Adrenal gland (tissue), 12 donors: ENCODE measurements around the gene NRXN3. TPM values are rescaled to one million over a fixed set of nuclear protein-coding genes. Genes with fewer than 3 reads are reported as not detected.

Source experiments
- DNase-seq, 7 donors: peaks; one replicate each; pipeline ENCODE4 v3.0.0-alpha.2; 2019 to 2020
- H3K27ac ChIP-seq, 5 donors: fragments of 200-600 bp; sonication (generic) in 4 of 5; 1 replicate in 3 of 5; 2 replicates in 2 of 5; pipeline versions ENCODE4 v1.5.1 to v1.8.0; 2016 to 2020; ENCODE audit warnings: mild to moderate bottlenecking in 1 of 5
- H3K27me3 ChIP-seq: fragments of 200-600 bp; 2 replicates; pipeline ENCODE4 v1.8.0; 2021
- H3K36me3 ChIP-seq, 2 donors: fragments of 200-600 bp; replicated peaks in 1 of 2; 1 replicate in 1 of 2; 2 replicates in 1 of 2; pipeline versions ENCODE4 v1.5.1 to v1.8.0; 2018 to 2022
- H3K4me1 ChIP-seq, 2 donors: fragments of 200-600 bp; replicated peaks in 1 of 2; 1 replicate in 1 of 2; 2 replicates in 1 of 2; pipeline versions ENCODE4 v1.5.1 to v1.8.0; 2018 to 2021
- H3K4me3 ChIP-seq, 4 donors: fragments of 200-600 bp; sonication (generic) in 3 of 4; one replicate each; pipeline ENCODE4 v1.5.1; 2016 to 2018
- H3K9me3 ChIP-seq, 3 donors: fragments of 200-600 bp; sonication (generic) in 1 of 3; replicated peaks in 1 of 3; 1 replicate in 2 of 3; 2 replicates in 1 of 3; pipeline versions ENCODE4 v1.5.1 to v1.8.0; 2016 to 2021
- POLR2A ChIP-seq, 2 donors: fragments of 450-650 bp; IDR thresholded peaks; one replicate each; pipeline ENCODE4 v1.6.1; 2017; ENCODE audit warnings: antibody characterized with exemption in 2 of 2, mild to moderate bottlenecking in 2 of 2, moderate library complexity in 1 of 2
- WGBS, 4 donors: extraction: QIAGEN DNeasy Blood & Tissue Kit in 2 of 4; methylation state at CpG; one replicate each; pipeline versions ENCODE4 v1.1.5 to v1.1.7; 2013 to 2017; 5-methylcytosine and 5-hydroxymethylcytosine counted together
- intact Hi-C, 2 donors: fragments of 100-400 bp; cut with DNase I; formaldehyde crosslinking; loops; one replicate each; pipeline versions ENCODE4 v1.14.1 to v1.15.0; 2022 to 2023
- polyA plus RNA-seq, 3 donors: library from polyadenylated mRNA; stranded (reverse); fragments of 200-250 nt in 2 of 3; fragments of 350-450 nt in 1 of 3; fragmentation: Illumina TruSeq in 1 of 3; extraction: RNeasy Lipid Tissue Mini Kit (QIAGEN cat#74804) in 1 of 3; gene quantifications; one replicate each; pipeline ENCODE4 v1.2.3, GENCODE V29; 2013 to 2014
- total RNA-seq, 9 donors: library from RNA; depleted of rRNA in 4 of 9; stranded (reverse); fragments of >200 nt in 4 of 9; fragments of 120-200 nt in 1 of 9; fragmentation: NEBNext Ultra II Directional in 1 of 9; extraction: Animal tissue kit (Norgen Biotek cat#: 25700) in 1 of 9; gene quantifications; one replicate each; pipeline versions ENCODE4 v1.1.0 to v1.2.4, GENCODE V29; 2013 to 2023
- TF ChIP-seq, protein P1 (sequence below), 6 experiments: fragments of 450-650 bp in 4 of 6; fragments of 200-600 bp in 2 of 6; sonication (generic) in 1 of 6; IDR thresholded peaks; 1 replicate in 5 of 6; 2 replicates in 1 of 6; pipeline versions ENCODE4 v1.5.1 to v1.8.0; 2016 to 2021; ENCODE audit warnings: antibody characterized with exemption in 6 of 6, mild to moderate bottlenecking in 2 of 6, moderate library complexity in 1 of 6
- donor health status: healthy with polysubstance abuse.
- donor health status: Bipolar disorder and iron deficiency.
- donor health status: DM: yes; HTN: yes; CAD: no.
- donor health status: DM: no; HTN: no; CAD: no.
- donor health status: DM: no; HTN: no; CAD: no.
- donor health status: DM: yes; HTN: yes; CAD: no.

The NRXN3 gene
- total and polyA plus RNA-seq, 12 donors = 0.09 to 8.5 (median 1.6) TPM

DNA sequence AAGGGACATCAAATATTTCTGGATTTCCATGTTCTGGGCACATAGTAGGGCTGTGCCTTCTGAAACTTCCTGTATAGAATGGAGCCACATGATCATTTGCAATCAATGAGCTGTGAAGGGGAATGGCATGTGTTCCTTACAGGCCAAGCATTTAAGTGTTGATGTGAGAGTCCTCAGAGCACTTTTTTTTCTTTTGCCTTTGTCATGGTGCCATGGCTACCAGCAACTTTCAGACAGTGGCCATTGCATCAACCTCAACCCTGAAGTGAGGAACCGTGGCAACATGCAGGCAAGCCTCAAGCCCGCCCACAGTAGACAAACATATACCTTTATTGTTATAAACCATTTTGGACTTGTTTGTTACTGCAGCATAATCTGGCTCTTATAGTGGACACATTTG is 948.1 kb downstream of the NRXN3 start:
- no peaks in the 10 kb centered on the region for H3K4me1 ChIP-seq
- intact Hi-C loops = no loop called here
- no peak for TF ChIP-seq POLR2A (IDR thresholded peaks at IDR 0.05)
- TF ChIP-seq, protein P1, sequence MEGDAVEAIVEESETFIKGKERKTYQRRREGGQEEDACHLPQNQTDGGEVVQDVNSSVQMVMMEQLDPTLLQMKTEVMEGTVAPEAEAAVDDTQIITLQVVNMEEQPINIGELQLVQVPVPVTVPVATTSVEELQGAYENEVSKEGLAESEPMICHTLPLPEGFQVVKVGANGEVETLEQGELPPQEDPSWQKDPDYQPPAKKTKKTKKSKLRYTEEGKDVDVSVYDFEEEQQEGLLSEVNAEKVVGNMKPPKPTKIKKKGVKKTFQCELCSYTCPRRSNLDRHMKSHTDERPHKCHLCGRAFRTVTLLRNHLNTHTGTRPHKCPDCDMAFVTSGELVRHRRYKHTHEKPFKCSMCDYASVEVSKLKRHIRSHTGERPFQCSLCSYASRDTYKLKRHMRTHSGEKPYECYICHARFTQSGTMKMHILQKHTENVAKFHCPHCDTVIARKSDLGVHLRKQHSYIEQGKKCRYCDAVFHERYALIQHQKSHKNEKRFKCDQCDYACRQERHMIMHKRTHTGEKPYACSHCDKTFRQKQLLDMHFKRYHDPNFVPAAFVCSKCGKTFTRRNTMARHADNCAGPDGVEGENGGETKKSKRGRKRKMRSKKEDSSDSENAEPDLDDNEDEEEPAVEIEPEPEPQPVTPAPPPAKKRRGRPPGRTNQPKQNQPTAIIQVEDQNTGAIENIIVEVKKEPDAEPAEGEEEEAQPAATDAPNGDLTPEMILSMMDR (IDR thresholded peaks at IDR 0.05) = no peak
- DNase-seq = no peak
- H3K27me3 ChIP-seq = no peaks in the 10 kb centered on the region
- no peaks in the 10 kb centered on the region for H3K9me3 ChIP-seq
- no peaks in the 10 kb centered on the region for H3K36me3 ChIP-seq
- H3K4me3 ChIP-seq = no peak overlapping the region
- WGBS, 4 donors = 71 to 92% (median 78%) methylated on average over 2 of the region's 2 CpGs
- no peak overlapping the region for H3K27ac ChIP-seq

DNA sequence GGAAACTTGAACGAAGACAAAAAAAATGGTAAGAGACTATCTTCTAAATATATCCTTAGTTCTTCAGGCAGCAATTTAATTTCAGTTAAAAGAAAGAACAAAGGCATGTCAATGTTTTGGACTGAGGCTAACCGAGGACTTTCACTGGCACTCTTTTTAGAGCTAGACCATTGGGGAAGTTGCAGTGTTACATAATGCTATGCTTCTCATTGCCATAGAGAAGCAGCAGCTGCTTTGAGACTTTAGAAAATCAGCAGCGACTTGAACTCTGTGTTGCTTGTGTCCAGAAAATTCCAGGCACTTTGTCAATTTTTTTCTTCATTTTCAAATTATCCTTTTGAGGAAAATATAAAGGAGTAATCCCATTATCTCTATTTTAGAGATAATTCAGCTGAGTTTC is 964.2 kb downstream of the NRXN3 start:
- Histone ChIP-seq H3K9me3 (no peaks in the 10 kb centered on the region), H3K4me1 (no peaks in the 10 kb centered on the region), H3K27me3 (no peaks in the 10 kb centered on the region), H3K36me3 (no peaks in the 10 kb centered on the region), H3K4me3 (no peak overlapping the region), H3K27ac (no peak overlapping the region)
- intact Hi-C loops = no loop called here
- TF ChIP-seq, protein P1 (IDR thresholded peaks at IDR 0.05) = no peak
- TF ChIP-seq POLR2A (IDR thresholded peaks at IDR 0.05) = no peak
- WGBS, 4 donors = 51 to 69% (median 57%) methylated on average over 3 of the region's 3 CpGs
- no peak for DNase-seq

DNA sequence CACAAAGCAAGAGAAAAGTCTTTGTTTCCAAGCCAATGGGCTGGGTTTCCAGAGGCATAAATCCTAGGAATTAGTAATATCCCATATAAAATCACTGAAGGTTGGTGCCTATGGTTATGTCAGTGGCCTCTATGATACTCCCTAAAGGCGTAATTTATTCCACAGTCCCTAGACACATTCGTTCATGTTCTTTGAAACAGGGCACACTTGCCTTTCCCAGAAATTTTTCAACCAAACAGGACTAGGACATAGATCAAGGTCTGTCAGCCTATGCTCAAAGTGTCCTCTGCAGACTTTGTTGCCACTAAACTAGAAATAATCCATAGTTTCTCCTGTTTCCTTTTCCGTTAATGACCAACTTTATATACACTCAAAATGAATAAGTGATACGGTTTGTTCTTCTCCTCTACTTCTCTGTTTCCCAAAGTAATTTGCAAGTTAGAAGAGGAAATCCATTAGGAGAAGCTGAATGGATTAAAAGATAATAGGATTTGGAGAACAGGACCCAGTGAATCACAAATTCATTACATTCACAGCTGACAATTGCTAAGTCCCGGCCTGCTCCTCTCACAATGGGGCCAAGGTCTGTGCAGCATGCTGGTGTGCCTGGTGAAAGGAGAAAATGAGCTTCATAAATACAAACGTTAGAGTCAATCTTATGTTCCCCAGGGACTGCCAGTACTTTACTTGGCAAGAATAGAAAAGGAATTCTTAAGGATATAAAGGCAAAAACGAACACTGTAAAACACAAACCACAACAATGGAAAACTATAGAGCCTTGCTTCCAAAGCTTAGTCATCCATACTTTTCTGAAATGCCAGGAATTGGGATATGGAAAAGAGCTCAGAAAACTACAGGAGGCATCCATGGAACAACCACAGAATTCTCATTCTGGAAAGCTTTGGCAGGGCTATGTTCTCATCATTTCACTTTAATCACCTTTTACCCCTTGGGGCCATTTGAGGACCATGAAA is 966.2 kb downstream of the NRXN3 start:
- no peaks in the 10 kb centered on the region for H3K4me1 ChIP-seq
- intact Hi-C loops = no loop called here
- 47 to 54% (median 50%) methylated on average over 7 of the region's 7 CpGs for WGBS, 4 donors
- no peak overlapping the region for H3K27ac ChIP-seq
- H3K36me3 ChIP-seq = no peaks in the 10 kb centered on the region
- no peaks in the 10 kb centered on the region for H3K9me3 ChIP-seq
- H3K27me3 ChIP-seq = no peaks in the 10 kb centered on the region
- no peak for DNase-seq
- no peak for TF ChIP-seq POLR2A (IDR thresholded peaks at IDR 0.05)
- TF ChIP-seq, protein P1 (IDR thresholded peaks at IDR 0.05) = no peak
- no peak overlapping the region for H3K4me3 ChIP-seq

DNA sequence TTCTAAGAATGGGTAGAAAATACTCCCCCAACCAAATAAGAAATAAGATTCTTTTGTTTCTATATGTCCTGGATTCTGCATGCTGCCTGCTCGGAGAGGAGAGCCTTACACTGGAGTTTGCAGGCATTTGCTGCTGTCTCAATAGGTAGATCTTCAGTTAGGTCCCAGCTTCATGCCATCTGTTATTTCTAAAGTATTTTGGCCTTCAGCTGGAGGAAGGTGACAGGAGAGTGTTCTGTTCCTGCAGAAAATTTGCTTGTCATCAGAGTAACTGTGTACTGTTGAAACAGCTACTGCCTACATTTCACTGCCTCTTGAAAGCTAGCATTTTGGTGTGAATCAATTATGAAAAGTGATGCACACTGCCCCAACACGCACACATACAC is 966.9 kb downstream of the NRXN3 start:
- no peak for DNase-seq
- no peak overlapping the region for H3K27ac ChIP-seq
- H3K36me3 ChIP-seq = no peaks in the 10 kb centered on the region
- H3K4me1 ChIP-seq = no peaks in the 10 kb centered on the region
- H3K9me3 ChIP-seq = no peaks in the 10 kb centered on the region
- 79 to 92% (median 88%) methylated on average over 2 of the region's 2 CpGs for WGBS, 4 donors
- no peaks in the 10 kb centered on the region for H3K27me3 ChIP-seq
- intact Hi-C loops = no loop called here
- no peak for TF ChIP-seq POLR2A (IDR thresholded peaks at IDR 0.05)
- TF ChIP-seq, protein P1 (IDR thresholded peaks at IDR 0.05) = no peak
- no peak overlapping the region for H3K4me3 ChIP-seq
